Smooth muscle cell (in vitro differentiated cells): Measurements from ENCODE around the gene SLC6A19. TPM values are rescaled to one million over a fixed set of nuclear protein-coding genes. Genes with fewer than 3 reads are reported as not detected.
"Not testable (repeated sequence)": the region's sequence is repeated elsewhere in the genome, so short reads cannot be mapped to it uniquely, and the experiment has no call there.

Experiments used
- DNase-seq: peaks from one replicate; lab custom pipeline; 2025; ENCODE audit not compliant: unreplicated experiment; lab: John Stamatoyannopoulos, UW
- H2AFZ ChIP-seq: fragments of 200-600 bp; sonication (generic); 2 replicates; pipeline ENCODE4 v1.6.0; 2016; ENCODE audit warnings: antibody characterized with exemption, low read depth, mild to moderate bottlenecking
- H3F3A ChIP-seq: fragments of 200-600 bp; sonication (generic); 2 replicates; pipeline ENCODE4 v1.6.0; 2017; ENCODE audit warnings: antibody characterized with exemption, low read depth
- H3K27ac ChIP-seq: fragments of 200-600 bp; sonication (generic); 2 replicates; pipeline ENCODE4 v1.5.1; 2016; ENCODE audit warnings: low read depth, mild to moderate bottlenecking
- H3K27me3 ChIP-seq: fragments of 200-600 bp; sonication (generic); 2 replicates; pipeline ENCODE4 v1.6.1; 2016; ENCODE audit warnings: low read depth, mild to moderate bottlenecking
- H3K36me3 ChIP-seq: fragments of 200-600 bp; sonication (generic); 2 replicates; pipeline ENCODE4 v1.5.1; 2016; ENCODE audit warnings: low read depth
- H3K4me1 ChIP-seq: fragments of 200-600 bp; sonication (generic); 2 replicates; pipeline ENCODE4 v1.5.1; 2016; ENCODE audit warnings: low read depth
- H3K4me2 ChIP-seq: fragments of 200-600 bp; sonication (generic); 2 replicates; pipeline ENCODE4 v1.6.0; 2016; ENCODE audit warnings: mild to moderate bottlenecking
- H3K4me3 ChIP-seq: fragments of 200-600 bp; sonication (generic); 2 replicates; pipeline ENCODE4 v1.5.1; 2016; ENCODE audit warnings: mild to moderate bottlenecking
- H3K79me2 ChIP-seq: fragments of 200-600 bp; sonication (generic); 2 replicates; pipeline ENCODE4 v1.6.0; 2016; ENCODE audit warnings: low read depth, mild to moderate bottlenecking
- H3K9ac ChIP-seq: fragments of 200-600 bp; sonication (generic); 2 replicates; pipeline ENCODE4 v1.6.0; 2016; ENCODE audit warnings: low read depth
- H3K9me3 ChIP-seq: fragments of 200-600 bp; sonication (generic); replicated peaks from 2 replicates; pipeline ENCODE4 v1.5.1; 2016; ENCODE audit warnings: low read depth
- H4K20me1 ChIP-seq: fragments of 200-600 bp; sonication (generic); 2 replicates; pipeline ENCODE4 v1.6.0; 2016; ENCODE audit warnings: low read depth
- CTCF ChIP-seq: fragments of 200-600 bp; sonication (generic); IDR thresholded peaks from 2 replicates; pipeline ENCODE4 v1.5.1; 2017; ENCODE audit warnings: borderline replicate concordance, mild to moderate bottlenecking, antibody characterized with exemption; ENCODE audit not compliant: insufficient read depth, poor library complexity, severe bottlenecking
- WGBS: methylation state at CpG from one replicate; pipeline ENCODE4 v1.1.7; 2016; ENCODE audit warnings: low lambda C conversion rate; 5-methylcytosine and 5-hydroxymethylcytosine counted together
- polyA plus RNA-seq: library from polyadenylated mRNA; unstranded; fragments of >200 nt; fragmentation: Nextera tagmentation; extraction: Ambion mirVana; gene quantifications from 2 replicates; pipeline ENCODE4 v1.2.1, GENCODE V29; 2016
- total RNA-seq: library from RNA; depleted of rRNA; stranded (reverse); fragments of >200 nt; gene quantifications from 2 replicates; pipeline ENCODE4 v1.2.3, GENCODE V29; 2014

Gene SLC6A19
- total and polyA plus RNA-seq, 2 experiments from 2014 or later, result not detected

DNA sequence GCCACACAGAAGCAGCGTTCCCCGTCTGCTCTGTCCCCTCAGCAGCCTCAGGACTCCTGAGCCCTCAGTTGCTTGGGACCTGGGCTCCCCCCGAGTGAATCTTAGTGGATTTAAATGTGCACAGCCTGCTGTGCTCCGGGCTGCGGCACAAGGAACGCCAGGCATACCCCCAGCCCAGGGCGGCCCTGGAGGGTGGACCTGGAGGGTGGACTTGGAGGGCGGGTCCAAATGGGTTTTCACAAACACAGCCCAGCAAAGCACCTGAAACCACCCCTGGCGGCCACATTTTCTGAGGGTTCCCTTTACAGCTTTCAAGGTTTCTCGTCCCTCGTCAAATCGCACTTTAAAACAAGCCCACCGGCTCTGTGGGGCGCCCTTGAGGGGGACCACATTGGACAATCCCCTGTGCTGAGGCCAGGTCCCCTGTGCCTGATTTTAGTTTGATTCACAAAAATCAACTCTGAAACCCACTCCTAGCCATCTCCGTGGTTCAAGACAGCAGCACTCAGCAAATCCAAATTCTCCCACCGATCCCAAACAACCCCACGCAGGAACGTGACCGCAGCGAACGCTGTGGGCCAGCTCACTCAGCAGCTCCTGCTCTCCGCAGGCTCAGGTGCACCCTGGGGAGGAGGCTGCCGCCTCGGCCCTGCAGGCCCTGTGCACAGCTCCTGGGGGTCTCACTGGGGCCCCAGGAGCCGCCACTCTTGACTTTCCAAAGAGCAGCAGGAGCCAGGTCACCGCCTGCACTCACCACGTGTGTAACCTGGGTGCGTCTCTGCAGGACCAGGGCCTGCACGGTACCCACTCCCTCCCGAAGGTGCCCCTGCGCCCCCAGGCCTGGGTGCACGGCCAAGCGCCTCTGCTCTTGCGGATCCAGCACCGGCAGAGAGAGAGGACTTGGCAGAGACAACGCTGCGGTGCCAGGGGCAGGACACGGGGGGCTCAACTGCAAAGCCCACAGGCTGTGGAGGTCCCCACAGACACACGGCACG, 64.4 kb downstream of the SLC6A19 start:
- no peak for TF ChIP-seq CTCF
- Histone ChIP-seq H3F3A (no peaks in the 10 kb centered on the region), H3K79me2 (no peaks in the 10 kb centered on the region), H3K36me3 (no peaks in the 10 kb centered on the region), H4K20me1 (no peaks in the 10 kb centered on the region), H3K9ac (no peak overlapping the region), H3K4me2 (no peak overlapping the region), H3K4me3 (no peak overlapping the region), H2AFZ (no peak overlapping the region), H3K9me3 (no peaks in the 10 kb centered on the region), H3K27me3 (no peaks in the 10 kb centered on the region), H3K27ac (no peak overlapping the region), H3K4me1 (no peaks in the 10 kb centered on the region)
- DNase-seq, result no peak
- 95% methylated on average over 33 of the region's 40 CpGs for WGBS

DNA sequence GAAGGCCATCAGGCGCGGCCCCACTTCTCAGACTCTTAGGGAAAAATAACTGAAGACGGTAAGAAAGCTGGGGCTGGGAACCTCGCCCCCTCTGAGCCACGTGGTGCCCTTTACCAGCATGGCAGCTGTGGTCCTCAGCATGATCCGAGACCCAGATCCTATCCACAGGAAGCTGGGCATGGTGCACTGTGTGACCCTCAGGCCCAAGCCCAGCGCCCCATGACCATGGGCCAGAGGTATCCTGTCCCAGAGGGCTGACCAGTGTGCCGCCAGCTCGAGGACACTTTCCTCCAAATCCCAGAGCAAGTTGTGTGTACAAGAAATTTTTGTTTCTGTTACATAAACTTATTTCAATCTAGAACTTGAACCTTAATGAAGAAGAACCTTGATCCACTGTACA, 65.4 kb downstream of the SLC6A19 start:
- DNase-seq, result no peak
- H3K27ac ChIP-seq, result no peak overlapping the region
- WGBS, result 94% methylated on average over 9 of the region's 9 CpGs
- no peak overlapping the region for H3K4me2 ChIP-seq
- no peaks in the 10 kb centered on the region for H3K27me3 ChIP-seq
- H4K20me1 ChIP-seq, result no peaks in the 10 kb centered on the region
- H2AFZ ChIP-seq, result no peak overlapping the region
- H3K79me2 ChIP-seq, result no peaks in the 10 kb centered on the region
- H3F3A ChIP-seq, result no peaks in the 10 kb centered on the region
- H3K36me3 ChIP-seq, result no peaks in the 10 kb centered on the region
- H3K4me1 ChIP-seq, result no peaks in the 10 kb centered on the region
- no peaks in the 10 kb centered on the region for H3K9me3 ChIP-seq
- H3K9ac ChIP-seq, result no peak overlapping the region
- no peak overlapping the region for H3K4me3 ChIP-seq
- no peak for TF ChIP-seq CTCF

DNA sequence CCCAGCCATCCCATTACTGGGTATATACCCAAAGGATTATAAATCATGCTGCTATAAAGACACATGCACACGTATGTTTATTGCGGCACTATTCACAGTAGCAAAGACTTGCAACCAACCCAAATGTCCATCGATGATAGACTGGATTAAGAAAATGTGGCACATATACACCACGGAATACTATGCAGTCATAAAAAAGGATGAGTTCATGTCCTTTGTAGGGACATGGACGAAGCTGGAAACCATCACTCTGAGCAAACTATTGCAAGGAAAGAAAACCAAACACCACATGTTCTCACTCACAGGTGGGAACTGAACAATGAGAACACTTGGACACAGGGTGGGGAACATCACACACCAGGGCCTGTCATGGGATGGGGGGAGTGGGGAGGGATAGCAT, 66.1 kb downstream of the SLC6A19 start:
- not testable (repeated sequence) for H3K9me3 ChIP-seq, H3K79me2 ChIP-seq, H2AFZ ChIP-seq, DNase-seq, H3F3A ChIP-seq, H4K20me1 ChIP-seq, H3K9ac ChIP-seq, H3K27me3 ChIP-seq, H3K4me3 ChIP-seq, H3K4me2 ChIP-seq, H3K36me3 ChIP-seq, H3K4me1 ChIP-seq, H3K27ac ChIP-seq
- WGBS, result 95% methylated on average over 5 of the region's 5 CpGs

GRCh38 chr5:1268056-1268455, 66.7 kb downstream of the SLC6A19 start:
- 95% methylated on average over 13 of the region's 13 CpGs for WGBS
- H3K9me3 ChIP-seq, result no peaks in the 10 kb centered on the region

More at GRCh38 chr5:1268056-1268455, 66.7 kb downstream of the SLC6A19 start:
- TF ChIP-seq CTCF, result no peak
- Histone ChIP-seq H3K4me3 (no peak overlapping the region), H3K9ac (no peak overlapping the region), H3F3A (no peaks in the 10 kb centered on the region), H3K27me3 (no peaks in the 10 kb centered on the region), H3K4me2 (no peak overlapping the region), H3K79me2 (no peaks in the 10 kb centered on the region), H4K20me1 (no peaks in the 10 kb centered on the region), H3K36me3 (no peaks in the 10 kb centered on the region), H3K4me1 (no peaks in the 10 kb centered on the region), H2AFZ (no peak overlapping the region), H3K27ac (no peak overlapping the region)
- DNase-seq, result no peak
